Neural cell (in vitro differentiated cells): Measurements from ENCODE around the gene TAB2. TPM values are rescaled to one million over a fixed set of nuclear protein-coding genes. Genes with fewer than 3 reads are reported as not detected.

Experiments
- H2AFZ ChIP-seq: fragments of 200-600, 300-800 bp; sonication (generic), shearing (Covaris generic); 2 replicates; pipeline ENCODE4 v1.6.0; 2014; ENCODE audit warnings: low read depth, mild to moderate bottlenecking, antibody characterized with exemption, low read length, moderate library complexity
- H3F3A ChIP-seq: fragments of 200-600 bp; shearing (Covaris generic); 2 replicates; pipeline ENCODE4 v1.6.1; 2016; ENCODE audit warnings: mild to moderate bottlenecking, moderate library complexity, mixed read lengths, antibody characterized with exemption, low read length; ENCODE audit not compliant: insufficient read depth, poor library complexity, severe bottlenecking
- H3K27ac ChIP-seq: fragments of 200-600, 300-800 bp; sonication (generic), shearing (Covaris generic); 2 replicates; pipeline ENCODE4 v1.5.1; 2014; ENCODE audit warnings: mild to moderate bottlenecking, low read length, moderate library complexity
- H3K27me3 ChIP-seq: fragments of 300-800, 200-600 bp; sonication (generic), shearing (Covaris generic); 2 replicates; pipeline ENCODE4 v1.6.0; 2014; ENCODE audit warnings: mild to moderate bottlenecking, low read depth, low read length, moderate library complexity; ENCODE audit not compliant: insufficient read depth
- H3K36me3 ChIP-seq: fragments of 300-800, 200-600 bp; sonication (generic), shearing (Covaris generic); 2 replicates; pipeline ENCODE4 v1.5.1; 2014; ENCODE audit warnings: mild to moderate bottlenecking, antibody characterized with exemption, low read length, moderate library complexity; ENCODE audit not compliant: insufficient read depth
- H3K4me2 ChIP-seq: fragments of 300-800, 200-600 bp; sonication (generic), shearing (Covaris generic); 2 replicates; pipeline ENCODE4 v1.6.0; 2014; ENCODE audit warnings: mild to moderate bottlenecking, low read length
- H3K4me3 ChIP-seq: fragments of 300-800, 200-600 bp; sonication (generic), shearing (Covaris generic); 2 replicates; pipeline ENCODE4 v1.5.1; 2014; ENCODE audit warnings: mild to moderate bottlenecking, low read length, moderate library complexity
- H3K79me2 ChIP-seq: fragments of 200-600 bp; shearing (Covaris generic); replicated peaks from 2 replicates; pipeline ENCODE4 v1.6.0; 2014; ENCODE audit warnings: mild to moderate bottlenecking, low read length, moderate library complexity; ENCODE audit not compliant: insufficient read depth
- H3K9ac ChIP-seq: fragments of 300-800, 200-600 bp; sonication (generic), shearing (Covaris generic); 2 replicates; pipeline ENCODE4 v1.6.1; 2016; ENCODE audit warnings: mild to moderate bottlenecking, low read length, mixed read lengths
- H3K9me2 ChIP-seq: fragments of 200-600 bp; shearing (Covaris generic); 2 replicates; pipeline ENCODE4 v1.6.1; 2016; ENCODE audit warnings: mild to moderate bottlenecking, low read length, mixed read lengths; ENCODE audit not compliant: insufficient read depth
- H3K9me3 ChIP-seq: fragments of 200-600, 300-800 bp; sonication (generic), shearing (Covaris generic); 2 replicates; pipeline ENCODE4 v1.6.1; 2016; ENCODE audit warnings: mild to moderate bottlenecking, mixed run types, low read length, moderate library complexity, mixed read lengths
- H4K20me1 ChIP-seq: fragments of 200-600 bp; shearing (Covaris generic); 2 replicates; pipeline ENCODE4 v1.6.1; 2016; ENCODE audit warnings: mild to moderate bottlenecking, mixed run types; ENCODE audit not compliant: insufficient read depth
- EP300 ChIP-seq: fragments of 450-650 bp; conservative IDR thresholded peaks from 2 replicates; pipeline ENCODE4 v1.6.1; 2014; ENCODE audit warnings: antibody characterized with exemption, mild to moderate bottlenecking, moderate library complexity; ENCODE audit not compliant: poor library complexity, severe bottlenecking
- EZH2 ChIP-seq: fragments of 200-600, 300-800 bp; shearing (Covaris generic), sonication (generic); IDR thresholded peaks from 2 replicates; pipeline ENCODE4 v1.6.1; 2014; ENCODE audit warnings: antibody characterized with exemption, low read length, borderline replicate concordance, mild to moderate bottlenecking; ENCODE audit not compliant: insufficient read depth, poor library complexity, severe bottlenecking
- MXI1 ChIP-seq: fragments of 450-650 bp; conservative IDR thresholded peaks from 2 replicates; pipeline ENCODE4 v1.6.1; 2014; ENCODE audit warnings: antibody characterized with exemption, mild to moderate bottlenecking; ENCODE audit not compliant: poor library complexity, severe bottlenecking
- POLR2AphosphoS5 ChIP-seq: IDR thresholded peaks from 2 replicates; pipeline ENCODE4 v1.6.1; 2012
- RAD21 ChIP-seq: fragments of 450-650 bp; conservative IDR thresholded peaks from 2 replicates; pipeline ENCODE4 v1.6.1; 2014; ENCODE audit warnings: antibody characterized with exemption, mild to moderate bottlenecking, moderate library complexity
- SMC3 ChIP-seq: fragments of 450-650 bp; conservative IDR thresholded peaks from 2 replicates; pipeline ENCODE4 v1.6.1; 2014; ENCODE audit warnings: antibody characterized with exemption, mild to moderate bottlenecking, moderate library complexity; ENCODE audit not compliant: poor library complexity
- TAF1 ChIP-seq: IDR thresholded peaks from 2 replicates; pipeline ENCODE4 v1.6.1; 2012; ENCODE audit warnings: low read depth
- polyA plus RNA-seq: library from polyadenylated mRNA; depleted of rRNA; stranded (reverse); fragments of >200 nt; gene quantifications from 2 replicates; pipeline ENCODE4 v1.2.3, GENCODE V29; 2014
- TF ChIP-seq, protein P1 (sequence below): IDR thresholded peaks from 2 replicates; pipeline ENCODE4 v1.6.1; 2012; ENCODE audit warnings: borderline replicate concordance
- TF ChIP-seq, protein P2 (sequence below): fragments of 450-650 bp; IDR thresholded peaks from 2 replicates; pipeline ENCODE4 v1.5.1; 2014; ENCODE audit warnings: antibody characterized with exemption, mild to moderate bottlenecking, moderate library complexity; ENCODE audit not compliant: poor library complexity, severe bottlenecking

TAB2 gene
- polyA plus RNA-seq, 1 donor from 2014 or later: 27.6 TPM

DNA sequence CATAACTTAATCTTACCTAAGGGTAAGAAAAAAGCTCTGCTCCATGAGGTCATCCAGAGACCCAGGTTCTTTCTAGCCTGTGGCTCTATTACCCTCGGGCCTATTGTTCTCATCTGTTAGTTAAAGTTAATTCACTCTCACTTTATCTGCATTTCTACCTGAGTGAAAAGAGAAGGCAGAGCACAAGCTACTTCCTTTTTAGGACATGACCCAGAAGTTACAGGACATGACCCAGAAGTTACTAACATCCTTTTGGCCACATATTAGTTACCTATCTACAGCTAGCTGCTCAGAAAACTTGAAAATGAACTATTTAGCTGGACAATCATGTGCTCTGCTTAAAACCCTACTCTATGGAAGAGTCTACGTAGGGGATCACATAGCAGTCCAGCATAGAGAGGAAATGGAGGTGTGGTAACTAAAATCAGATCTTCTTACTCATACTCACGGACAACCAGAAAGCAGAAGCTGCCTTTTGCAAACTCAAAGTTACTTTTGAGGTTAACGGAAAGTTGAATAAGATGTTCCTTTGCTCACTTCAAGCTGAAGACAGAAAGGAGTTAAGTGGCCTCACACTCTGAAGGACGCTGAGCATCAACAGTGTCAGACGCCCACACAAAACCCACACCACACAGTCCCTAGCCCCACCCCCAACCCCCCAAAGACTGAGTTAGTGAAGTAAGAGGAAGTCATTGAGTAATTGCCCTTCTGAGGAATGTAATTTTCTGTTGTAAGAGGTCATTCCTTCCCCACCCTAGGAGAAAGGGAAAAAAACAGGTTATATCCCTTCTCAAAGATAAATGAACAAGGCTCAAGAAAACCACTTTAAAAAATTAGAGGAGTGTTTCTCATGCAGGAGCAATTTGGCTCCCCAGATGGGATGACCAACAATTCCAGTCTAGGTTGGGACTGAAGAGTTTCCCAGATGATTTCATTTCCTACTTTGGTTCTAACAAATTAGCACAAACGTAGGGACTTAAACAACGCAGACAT is 45.9 kb upstream of the TAB2 start:
- H2AFZ ChIP-seq: no peak overlapping the region
- H3F3A ChIP-seq: no peaks in the 10 kb centered on the region
- H3K27ac ChIP-seq: no peak overlapping the region
- H3K36me3 ChIP-seq: no peaks in the 10 kb centered on the region
- H3K79me2 ChIP-seq: no peaks in the 10 kb centered on the region
- no peaks in the 10 kb centered on the region for H3K9me2 ChIP-seq
- TF ChIP-seq MXI1 (no peak), SMC3 (no peak), POLR2AphosphoS5 (no peak), RAD21 (no peak)
- TF ChIP-seq, protein P1, sequence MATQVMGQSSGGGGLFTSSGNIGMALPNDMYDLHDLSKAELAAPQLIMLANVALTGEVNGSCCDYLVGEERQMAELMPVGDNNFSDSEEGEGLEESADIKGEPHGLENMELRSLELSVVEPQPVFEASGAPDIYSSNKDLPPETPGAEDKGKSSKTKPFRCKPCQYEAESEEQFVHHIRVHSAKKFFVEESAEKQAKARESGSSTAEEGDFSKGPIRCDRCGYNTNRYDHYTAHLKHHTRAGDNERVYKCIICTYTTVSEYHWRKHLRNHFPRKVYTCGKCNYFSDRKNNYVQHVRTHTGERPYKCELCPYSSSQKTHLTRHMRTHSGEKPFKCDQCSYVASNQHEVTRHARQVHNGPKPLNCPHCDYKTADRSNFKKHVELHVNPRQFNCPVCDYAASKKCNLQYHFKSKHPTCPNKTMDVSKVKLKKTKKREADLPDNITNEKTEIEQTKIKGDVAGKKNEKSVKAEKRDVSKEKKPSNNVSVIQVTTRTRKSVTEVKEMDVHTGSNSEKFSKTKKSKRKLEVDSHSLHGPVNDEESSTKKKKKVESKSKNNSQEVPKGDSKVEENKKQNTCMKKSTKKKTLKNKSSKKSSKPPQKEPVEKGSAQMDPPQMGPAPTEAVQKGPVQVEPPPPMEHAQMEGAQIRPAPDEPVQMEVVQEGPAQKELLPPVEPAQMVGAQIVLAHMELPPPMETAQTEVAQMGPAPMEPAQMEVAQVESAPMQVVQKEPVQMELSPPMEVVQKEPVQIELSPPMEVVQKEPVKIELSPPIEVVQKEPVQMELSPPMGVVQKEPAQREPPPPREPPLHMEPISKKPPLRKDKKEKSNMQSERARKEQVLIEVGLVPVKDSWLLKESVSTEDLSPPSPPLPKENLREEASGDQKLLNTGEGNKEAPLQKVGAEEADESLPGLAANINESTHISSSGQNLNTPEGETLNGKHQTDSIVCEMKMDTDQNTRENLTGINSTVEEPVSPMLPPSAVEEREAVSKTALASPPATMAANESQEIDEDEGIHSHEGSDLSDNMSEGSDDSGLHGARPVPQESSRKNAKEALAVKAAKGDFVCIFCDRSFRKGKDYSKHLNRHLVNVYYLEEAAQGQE: no peak
- H4K20me1 ChIP-seq: no peaks in the 10 kb centered on the region
- H3K27me3 ChIP-seq: no peaks in the 10 kb centered on the region
- H3K4me2 ChIP-seq: no peak overlapping the region
- H3K4me3 ChIP-seq: no peak overlapping the region
- no peaks in the 10 kb centered on the region for H3K9me3 ChIP-seq
- no peak overlapping the region for H3K9ac ChIP-seq

DNA sequence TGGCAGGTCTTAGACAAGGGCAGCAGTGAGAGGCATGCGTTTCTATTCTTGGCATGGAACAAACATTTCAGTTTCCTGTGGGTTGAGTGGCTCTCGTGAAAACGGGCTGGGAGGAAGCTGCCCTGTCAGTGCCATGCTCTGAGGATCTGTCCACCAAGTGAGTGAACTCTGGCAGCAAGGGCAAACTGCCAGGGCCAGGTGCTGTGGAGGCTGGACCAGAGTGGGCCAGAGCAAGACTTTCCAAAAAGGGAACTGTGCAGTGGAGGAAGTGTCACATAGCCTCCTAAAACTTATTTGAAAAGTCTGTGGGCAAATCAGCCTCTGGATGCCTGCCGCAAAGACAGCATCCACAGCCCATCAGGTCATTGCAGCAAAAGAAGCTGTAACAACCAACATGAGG is 44.2 kb upstream of the TAB2 start:
- no peak overlapping the region for H3K4me2 ChIP-seq
- no peak overlapping the region for H2AFZ ChIP-seq
- H3K9me3 ChIP-seq: no peaks in the 10 kb centered on the region
- no peaks in the 10 kb centered on the region for H3K27me3 ChIP-seq
- no peaks in the 10 kb centered on the region for H3K79me2 ChIP-seq
- TF ChIP-seq MXI1 (no peak), EZH2 (no peak), EP300 (no peak), SMC3 (no peak), RAD21 (no peak), POLR2AphosphoS5 (no peak), TAF1 (no peak)
- TF ChIP-seq, protein P1: no peak
- TF ChIP-seq, protein P2, sequence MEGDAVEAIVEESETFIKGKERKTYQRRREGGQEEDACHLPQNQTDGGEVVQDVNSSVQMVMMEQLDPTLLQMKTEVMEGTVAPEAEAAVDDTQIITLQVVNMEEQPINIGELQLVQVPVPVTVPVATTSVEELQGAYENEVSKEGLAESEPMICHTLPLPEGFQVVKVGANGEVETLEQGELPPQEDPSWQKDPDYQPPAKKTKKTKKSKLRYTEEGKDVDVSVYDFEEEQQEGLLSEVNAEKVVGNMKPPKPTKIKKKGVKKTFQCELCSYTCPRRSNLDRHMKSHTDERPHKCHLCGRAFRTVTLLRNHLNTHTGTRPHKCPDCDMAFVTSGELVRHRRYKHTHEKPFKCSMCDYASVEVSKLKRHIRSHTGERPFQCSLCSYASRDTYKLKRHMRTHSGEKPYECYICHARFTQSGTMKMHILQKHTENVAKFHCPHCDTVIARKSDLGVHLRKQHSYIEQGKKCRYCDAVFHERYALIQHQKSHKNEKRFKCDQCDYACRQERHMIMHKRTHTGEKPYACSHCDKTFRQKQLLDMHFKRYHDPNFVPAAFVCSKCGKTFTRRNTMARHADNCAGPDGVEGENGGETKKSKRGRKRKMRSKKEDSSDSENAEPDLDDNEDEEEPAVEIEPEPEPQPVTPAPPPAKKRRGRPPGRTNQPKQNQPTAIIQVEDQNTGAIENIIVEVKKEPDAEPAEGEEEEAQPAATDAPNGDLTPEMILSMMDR: no peak
- no peaks in the 10 kb centered on the region for H3F3A ChIP-seq
- no peak overlapping the region for H3K9ac ChIP-seq
- H3K9me2 ChIP-seq: no peaks in the 10 kb centered on the region
- H3K4me3 ChIP-seq: no peak overlapping the region
- H3K27ac ChIP-seq: no peak overlapping the region
- no peaks in the 10 kb centered on the region for H4K20me1 ChIP-seq
- H3K36me3 ChIP-seq: no peaks in the 10 kb centered on the region
